Erythroblast (primary cell): ENCODE data around the gene SESN1.

Experiments used
- GATA1 ChIP-seq: IDR thresholded peaks from 2 replicates; pipeline ENCODE4 v1.6.1; 2011; ENCODE audit warnings: low read depth, mild to moderate bottlenecking, control low read depth, low read length, moderate library complexity
- POLR2A ChIP-seq: IDR thresholded peaks from 2 replicates; pipeline ENCODE4 v1.6.1; 2011; ENCODE audit warnings: mild to moderate bottlenecking, low read length

GRCh38 chr6:109124219-109124618 lies 29.6 kb upstream of the SESN1 start:
- TF ChIP-seq POLR2A, result no peak
- TF ChIP-seq GATA1, result no peak
